ENCODE measurements around the gene DAPK1. TPM values are rescaled to one million over a fixed set of nuclear protein-coding genes. Genes with fewer than 3 reads are reported as not detected.

The DAPK1 gene
- polyA plus RNA-seq, 1 donor from 2014 or later = 45.0 TPM

DNA sequence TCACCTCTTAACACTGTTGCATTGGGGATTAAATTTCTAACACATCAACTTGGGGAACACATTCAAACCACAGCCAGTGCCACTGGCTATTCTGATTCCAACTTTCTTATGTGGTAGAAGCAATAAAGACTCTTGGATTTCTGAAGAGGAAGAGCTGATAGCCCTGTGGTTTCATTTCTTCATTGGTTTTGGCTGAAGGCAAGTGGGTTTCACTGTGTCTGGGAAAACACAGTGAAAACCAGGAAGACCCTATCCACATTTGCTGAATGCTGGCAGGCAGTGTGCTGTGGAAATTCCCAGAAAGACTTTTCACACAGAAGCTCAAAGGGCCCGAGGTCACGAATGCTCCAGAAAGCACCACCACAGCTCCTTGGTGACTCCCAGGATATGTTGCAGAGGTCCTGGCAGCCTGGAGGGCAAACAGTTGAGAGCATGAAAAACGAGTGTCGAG, 67.1 kb downstream of the DAPK1 start:
- TF ChIP-seq MXI1 (conservative IDR thresholded peaks at IDR 0.05; ENCODE audit: poor library complexity, severe bottlenecking) (no peak), RAD21 (conservative IDR thresholded peaks at IDR 0.05) (no peak), SMC3 (conservative IDR thresholded peaks at IDR 0.05; ENCODE audit: poor library complexity) (no peak), POLR2AphosphoS5 (IDR thresholded peaks at IDR 0.05) (no peak), EZH2 (IDR thresholded peaks at IDR 0.05; ENCODE audit: borderline replicate concordance, insufficient read depth, low read length, poor library complexity, severe bottlenecking) (no peak), TAF1 (IDR thresholded peaks at IDR 0.05; ENCODE audit: low read depth) (no peak), EP300 (conservative IDR thresholded peaks at IDR 0.05; ENCODE audit: poor library complexity, severe bottlenecking) (no peak)
- TF ChIP-seq, protein P1, sequence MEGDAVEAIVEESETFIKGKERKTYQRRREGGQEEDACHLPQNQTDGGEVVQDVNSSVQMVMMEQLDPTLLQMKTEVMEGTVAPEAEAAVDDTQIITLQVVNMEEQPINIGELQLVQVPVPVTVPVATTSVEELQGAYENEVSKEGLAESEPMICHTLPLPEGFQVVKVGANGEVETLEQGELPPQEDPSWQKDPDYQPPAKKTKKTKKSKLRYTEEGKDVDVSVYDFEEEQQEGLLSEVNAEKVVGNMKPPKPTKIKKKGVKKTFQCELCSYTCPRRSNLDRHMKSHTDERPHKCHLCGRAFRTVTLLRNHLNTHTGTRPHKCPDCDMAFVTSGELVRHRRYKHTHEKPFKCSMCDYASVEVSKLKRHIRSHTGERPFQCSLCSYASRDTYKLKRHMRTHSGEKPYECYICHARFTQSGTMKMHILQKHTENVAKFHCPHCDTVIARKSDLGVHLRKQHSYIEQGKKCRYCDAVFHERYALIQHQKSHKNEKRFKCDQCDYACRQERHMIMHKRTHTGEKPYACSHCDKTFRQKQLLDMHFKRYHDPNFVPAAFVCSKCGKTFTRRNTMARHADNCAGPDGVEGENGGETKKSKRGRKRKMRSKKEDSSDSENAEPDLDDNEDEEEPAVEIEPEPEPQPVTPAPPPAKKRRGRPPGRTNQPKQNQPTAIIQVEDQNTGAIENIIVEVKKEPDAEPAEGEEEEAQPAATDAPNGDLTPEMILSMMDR (IDR thresholded peaks at IDR 0.05; ENCODE audit: poor library complexity, severe bottlenecking) = no peak
- TF ChIP-seq, protein P2, sequence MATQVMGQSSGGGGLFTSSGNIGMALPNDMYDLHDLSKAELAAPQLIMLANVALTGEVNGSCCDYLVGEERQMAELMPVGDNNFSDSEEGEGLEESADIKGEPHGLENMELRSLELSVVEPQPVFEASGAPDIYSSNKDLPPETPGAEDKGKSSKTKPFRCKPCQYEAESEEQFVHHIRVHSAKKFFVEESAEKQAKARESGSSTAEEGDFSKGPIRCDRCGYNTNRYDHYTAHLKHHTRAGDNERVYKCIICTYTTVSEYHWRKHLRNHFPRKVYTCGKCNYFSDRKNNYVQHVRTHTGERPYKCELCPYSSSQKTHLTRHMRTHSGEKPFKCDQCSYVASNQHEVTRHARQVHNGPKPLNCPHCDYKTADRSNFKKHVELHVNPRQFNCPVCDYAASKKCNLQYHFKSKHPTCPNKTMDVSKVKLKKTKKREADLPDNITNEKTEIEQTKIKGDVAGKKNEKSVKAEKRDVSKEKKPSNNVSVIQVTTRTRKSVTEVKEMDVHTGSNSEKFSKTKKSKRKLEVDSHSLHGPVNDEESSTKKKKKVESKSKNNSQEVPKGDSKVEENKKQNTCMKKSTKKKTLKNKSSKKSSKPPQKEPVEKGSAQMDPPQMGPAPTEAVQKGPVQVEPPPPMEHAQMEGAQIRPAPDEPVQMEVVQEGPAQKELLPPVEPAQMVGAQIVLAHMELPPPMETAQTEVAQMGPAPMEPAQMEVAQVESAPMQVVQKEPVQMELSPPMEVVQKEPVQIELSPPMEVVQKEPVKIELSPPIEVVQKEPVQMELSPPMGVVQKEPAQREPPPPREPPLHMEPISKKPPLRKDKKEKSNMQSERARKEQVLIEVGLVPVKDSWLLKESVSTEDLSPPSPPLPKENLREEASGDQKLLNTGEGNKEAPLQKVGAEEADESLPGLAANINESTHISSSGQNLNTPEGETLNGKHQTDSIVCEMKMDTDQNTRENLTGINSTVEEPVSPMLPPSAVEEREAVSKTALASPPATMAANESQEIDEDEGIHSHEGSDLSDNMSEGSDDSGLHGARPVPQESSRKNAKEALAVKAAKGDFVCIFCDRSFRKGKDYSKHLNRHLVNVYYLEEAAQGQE (IDR thresholded peaks at IDR 0.05; ENCODE audit: borderline replicate concordance) = no peak
- Histone ChIP-seq H3K4me2 (ENCODE audit: low read length) (no peak overlapping the region), H2AFZ (ENCODE audit: low read depth, low read length) (no peak overlapping the region), H3K9ac (ENCODE audit: low read length) (no peak overlapping the region), H3F3A (ENCODE audit: insufficient read depth, low read length, poor library complexity, severe bottlenecking) (no peaks in the 10 kb centered on the region), H3K27ac (ENCODE audit: low read length) (no peak overlapping the region), H3K9me2 (ENCODE audit: insufficient read depth, low read length) (no peaks in the 10 kb centered on the region), H4K20me1 (ENCODE audit: insufficient read depth) (no peaks in the 10 kb centered on the region), H3K9me3 (ENCODE audit: low read length) (no peaks in the 10 kb centered on the region), H3K4me3 (ENCODE audit: low read length) (no peak overlapping the region), H3K36me3 (ENCODE audit: insufficient read depth, low read length) (no peaks in the 10 kb centered on the region), H3K27me3 (ENCODE audit: insufficient read depth, low read depth, low read length) (no peaks in the 10 kb centered on the region), H3K79me2 (replicated peaks; ENCODE audit: insufficient read depth, low read length) (peaks cover 4% of the 10 kb centered on the region)

- Histone ChIP-seq H4K20me1 (ENCODE audit: insufficient read depth) (no peaks in the 10 kb centered on the region), H3K4me3 (ENCODE audit: low read length) (no peak overlapping the region), H3K9ac (ENCODE audit: low read length) (no peak overlapping the region), H3K27ac (ENCODE audit: low read length) (no peak overlapping the region), H3K4me2 (ENCODE audit: low read length) (no peak overlapping the region), H3K36me3 (ENCODE audit: insufficient read depth, low read length) (no peaks in the 10 kb centered on the region), H3F3A (ENCODE audit: insufficient read depth, low read length, poor library complexity, severe bottlenecking) (no peaks in the 10 kb centered on the region), H3K9me2 (ENCODE audit: insufficient read depth, low read length) (no peaks in the 10 kb centered on the region), H3K9me3 (ENCODE audit: low read length) (no peaks in the 10 kb centered on the region), H2AFZ (ENCODE audit: low read depth, low read length) (no peak overlapping the region), H3K79me2 (replicated peaks; ENCODE audit: insufficient read depth, low read length) (peaks cover 7% of the 10 kb centered on the region), H3K27me3 (ENCODE audit: insufficient read depth, low read depth, low read length) (no peaks in the 10 kb centered on the region)
- TF ChIP-seq, protein P1 (IDR thresholded peaks at IDR 0.05; ENCODE audit: poor library complexity, severe bottlenecking) = no peak
- TF ChIP-seq MXI1 (conservative IDR thresholded peaks at IDR 0.05; ENCODE audit: poor library complexity, severe bottlenecking) (no peak), SMC3 (conservative IDR thresholded peaks at IDR 0.05; ENCODE audit: poor library complexity) (no peak), TAF1 (IDR thresholded peaks at IDR 0.05; ENCODE audit: low read depth) (no peak), POLR2AphosphoS5 (IDR thresholded peaks at IDR 0.05) (no peak), RAD21 (conservative IDR thresholded peaks at IDR 0.05) (no peak), EP300 (conservative IDR thresholded peaks at IDR 0.05; ENCODE audit: poor library complexity, severe bottlenecking) (no peak), EZH2 (IDR thresholded peaks at IDR 0.05; ENCODE audit: borderline replicate concordance, insufficient read depth, low read length, poor library complexity, severe bottlenecking) (no peak)
- TF ChIP-seq, protein P2 (IDR thresholded peaks at IDR 0.05; ENCODE audit: borderline replicate concordance) = no peak
Measured at GRCh38 chr9:87567001-87567400, 69.3 kb downstream of the DAPK1 start.
